ENCODE data around the gene ELMO1. TPM values are rescaled to one million over a fixed set of nuclear protein-coding genes. Genes with fewer than 3 reads are reported as not detected.

The ELMO1 gene
- total and polyA plus RNA-seq, 2 of the 13 experiments (the other 11 are each of a cell fraction or from before 2014, with no cell fraction given), result 0.11 to 0.17 TPM

GRCh38 chr7:36984041-36984521 lies 464.6 kb downstream of the ELMO1 start (continued):
- TF ChIP-seq ZNF687 (CRISPR knock-in tag; IDR thresholded peaks at IDR 0.05) (no peak), ZFP36 (IDR thresholded peaks at IDR 0.05; ENCODE audit: borderline replicate concordance, low read depth, low read length, partially characterized antibody) (no peak), HDAC1 (CRISPR knock-in tag; IDR thresholded peaks at IDR 0.05) (no peak), MEIS1 (CRISPR knock-in tag; IDR thresholded peaks at IDR 0.05; ENCODE audit: borderline replicate concordance) (no peak), ZNF44 (CRISPR knock-in tag; IDR thresholded peaks at IDR 0.05) (no peak), AHR (CRISPR knock-in tag; IDR thresholded peaks at IDR 0.05) (no peak), PAWR (CRISPR knock-in tag; IDR thresholded peaks at IDR 0.05; ENCODE audit: borderline replicate concordance) (no peak), SIN3B (IDR thresholded peaks at IDR 0.05; ENCODE audit: low read length) (no peak), ETV5 (CRISPR knock-in tag; IDR thresholded peaks at IDR 0.05; ENCODE audit: borderline replicate concordance) (no peak), CHD4 (IDR thresholded peaks at IDR 0.05; ENCODE audit: borderline replicate concordance, low read length) (no peak), ZNF143 (CRISPR knock-in tag; IDR thresholded peaks at IDR 0.05) (no peak), YY1 (IDR thresholded peaks at IDR 0.05; ENCODE audit: insufficient read depth, insufficient replicate concordance, low read depth, low read length) (no peak), KAT2B (IDR thresholded peaks at IDR 0.05; ENCODE audit: borderline replicate concordance, low read depth, low read length) (no peak), ZNF556 (CRISPR knock-in tag; IDR thresholded peaks at IDR 0.05; ENCODE audit: borderline replicate concordance) (no peak), KDM2A (CRISPR knock-in tag; IDR thresholded peaks at IDR 0.05; ENCODE audit: borderline replicate concordance, low read depth) (no peak), CEBPG (CRISPR knock-in tag; IDR thresholded peaks at IDR 0.05) (peak; percentile 41; the same call in 1 of the 2 replicates), ATF7-NPFF (CRISPR knock-in tag; IDR thresholded peaks at IDR 0.05; ENCODE audit: low read depth) (no peak), HMGA1 (CRISPR knock-in tag; conservative IDR thresholded peaks at IDR 0.05) (no peak), BCL6 (CRISPR knock-in tag; IDR thresholded peaks at IDR 0.05) (peak; percentile 67), ZSCAN30 (CRISPR knock-in tag; IDR thresholded peaks at IDR 0.05) (no peak), TBX2 (CRISPR knock-in tag; IDR thresholded peaks at IDR 0.05; ENCODE audit: borderline replicate concordance) (peak; percentile 77), FOXA1 (IDR thresholded peaks at IDR 0.05) (no peak), FOXA1 (CRISPR knock-in tag; IDR thresholded peaks at IDR 0.05) (0 out of 2 replicates have a peak, but pooled peaks have one; percentile 9)
- TF ChIP-seq, protein P1, sequence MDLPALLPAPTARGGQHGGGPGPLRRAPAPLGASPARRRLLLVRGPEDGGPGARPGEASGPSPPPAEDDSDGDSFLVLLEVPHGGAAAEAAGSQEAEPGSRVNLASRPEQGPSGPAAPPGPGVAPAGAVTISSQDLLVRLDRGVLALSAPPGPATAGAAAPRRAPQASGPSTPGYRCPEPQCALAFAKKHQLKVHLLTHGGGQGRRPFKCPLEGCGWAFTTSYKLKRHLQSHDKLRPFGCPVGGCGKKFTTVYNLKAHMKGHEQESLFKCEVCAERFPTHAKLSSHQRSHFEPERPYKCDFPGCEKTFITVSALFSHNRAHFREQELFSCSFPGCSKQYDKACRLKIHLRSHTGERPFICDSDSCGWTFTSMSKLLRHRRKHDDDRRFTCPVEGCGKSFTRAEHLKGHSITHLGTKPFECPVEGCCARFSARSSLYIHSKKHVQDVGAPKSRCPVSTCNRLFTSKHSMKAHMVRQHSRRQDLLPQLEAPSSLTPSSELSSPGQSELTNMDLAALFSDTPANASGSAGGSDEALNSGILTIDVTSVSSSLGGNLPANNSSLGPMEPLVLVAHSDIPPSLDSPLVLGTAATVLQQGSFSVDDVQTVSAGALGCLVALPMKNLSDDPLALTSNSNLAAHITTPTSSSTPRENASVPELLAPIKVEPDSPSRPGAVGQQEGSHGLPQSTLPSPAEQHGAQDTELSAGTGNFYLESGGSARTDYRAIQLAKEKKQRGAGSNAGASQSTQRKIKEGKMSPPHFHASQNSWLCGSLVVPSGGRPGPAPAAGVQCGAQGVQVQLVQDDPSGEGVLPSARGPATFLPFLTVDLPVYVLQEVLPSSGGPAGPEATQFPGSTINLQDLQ (CRISPR knock-in tag; IDR thresholded peaks at IDR 0.05), result no peak
- TF ChIP-seq, protein P2, sequence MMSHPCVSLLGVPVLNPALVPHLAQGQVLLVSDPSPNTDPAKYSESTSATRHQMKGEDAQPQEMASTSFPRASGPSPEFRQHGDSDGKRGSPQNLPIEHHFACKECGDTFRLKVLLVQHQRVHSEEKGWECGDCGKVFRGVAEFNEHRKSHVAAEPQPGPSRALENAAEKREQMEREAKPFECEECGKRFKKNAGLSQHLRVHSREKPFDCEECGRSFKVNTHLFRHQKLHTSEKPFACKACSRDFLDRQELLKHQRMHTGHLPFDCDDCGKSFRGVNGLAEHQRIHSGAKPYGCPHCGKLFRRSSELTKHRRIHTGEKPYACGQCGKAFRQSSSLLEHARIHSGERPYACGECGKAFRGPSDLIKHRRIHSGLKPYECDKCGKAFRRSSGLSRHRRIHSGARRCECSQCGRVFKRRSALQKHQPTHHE (CRISPR knock-in tag; IDR thresholded peaks at IDR 0.05; ENCODE audit: borderline replicate concordance), result no peak

Data from HepG2 (cell line).